K562 (cell line): ENCODE data around the gene AP1B1. TPM values are rescaled to one million over a fixed set of nuclear protein-coding genes. Genes with fewer than 3 reads are reported as not detected.

Experiments used
- ADNP ChIP-seq: fragments of 200-800 bp; sonication (Bioruptor generic); IDR thresholded peaks from 2 replicates; pipeline ENCODE4 v1.6.1; 2016; ENCODE audit warnings: missing genetic modification characterization, missing compliant biosample characterization
- ARNT ChIP-seq, 2 experiments: fragments of 450-650 bp; IDR thresholded peaks; 2 replicates each; pipeline ENCODE4 v1.6.1; 2016; ENCODE audit warnings: mild to moderate bottlenecking in 1 of 2
- CBFA2T3 ChIP-seq: fragments of 450-650 bp; IDR thresholded peaks from 2 replicates; pipeline ENCODE4 v1.6.1; 2017
- DPF2 ChIP-seq: fragments of 450-650 bp; IDR thresholded peaks from 2 replicates; pipeline ENCODE4 v1.6.1; 2016
- E2F1 ChIP-seq: sonication (generic); formaldehyde crosslinking; IDR thresholded peaks from 2 replicates; pipeline ENCODE4 v1.8.1; 2023; ENCODE audit warnings: mild to moderate bottlenecking, missing genetic modification reagents, moderate library complexity
- E2F6 ChIP-seq, 2 experiments: IDR thresholded peaks; 2 replicates each; pipeline ENCODE4 v1.6.1; 2011; ENCODE audit warnings: borderline replicate concordance in 1 of 2, control low read depth in 1 of 2, low read depth in 1 of 2, low read length in 1 of 2, mild to moderate bottlenecking in 1 of 2, mixed read lengths in 1 of 2, moderate library complexity in 1 of 2; ENCODE audit not compliant: insufficient read depth in 1 of 2, insufficient read length in 1 of 2, poor library complexity in 1 of 2, severe bottlenecking in 1 of 2; ENCODE audit errors: extremely low read depth in 1 of 2
- ETS1 ChIP-seq: conservative IDR thresholded peaks from 2 replicates; pipeline ENCODE4 v1.6.1; 2011; ENCODE audit warnings: low read depth, mild to moderate bottlenecking, low read length; ENCODE audit not compliant: control insufficient read depth
- FOXA3 ChIP-seq, 2 experiments: fragments of 450-650 bp in 1 of 2; sonication (generic) in 1 of 2; formaldehyde crosslinking; IDR thresholded peaks in 1 of 2; conservative IDR thresholded peaks in 1 of 2; 2 replicates each; pipeline versions ENCODE4 v1.4.0 to v1.8.0; 2020 to 2022; ENCODE audit warnings: mild to moderate bottlenecking in 2 of 2, missing genetic modification reagents in 1 of 2
- JUNB ChIP-seq: fragments of 450-650 bp; formaldehyde crosslinking; conservative IDR thresholded peaks from 2 replicates; pipeline ENCODE4 v1.4.0; 2020; ENCODE audit warnings: mild to moderate bottlenecking
- MXI1 ChIP-seq: IDR thresholded peaks from 2 replicates; pipeline ENCODE4 v1.6.1; 2011; ENCODE audit warnings: low read depth, mild to moderate bottlenecking, improper control_type of control experiment, low read length
- NCOA4 ChIP-seq: fragments of 450-650 bp; IDR thresholded peaks from 2 replicates; pipeline ENCODE4 v1.6.1; 2018; ENCODE audit warnings: mild to moderate bottlenecking; ENCODE audit not compliant: partially characterized antibody
- NFIC ChIP-seq: fragments of 450-650 bp; IDR thresholded peaks from 2 replicates; pipeline ENCODE4 v1.6.1; 2017; ENCODE audit warnings: mild to moderate bottlenecking, inconsistent platforms
- OTX1 ChIP-seq: fragments of 450-650 bp; formaldehyde crosslinking; IDR thresholded peaks from 2 replicates; pipeline ENCODE4 v1.4.0; 2022; ENCODE audit warnings: mild to moderate bottlenecking
- POU5F1 ChIP-seq: fragments of 150-350 bp; IDR thresholded peaks from 2 replicates; pipeline ENCODE4 v1.6.1; 2014; ENCODE audit warnings: borderline replicate concordance, low read length, low read depth, mild to moderate bottlenecking; ENCODE audit not compliant: partially characterized antibody
- PREB ChIP-seq: sonication (generic); formaldehyde crosslinking; IDR thresholded peaks from 2 replicates; pipeline ENCODE4 v1.8.1; 2023; ENCODE audit warnings: mild to moderate bottlenecking, missing genetic modification reagents
- RBBP5 ChIP-seq: fragments of 200-600 bp; sonication (generic); IDR thresholded peaks from 2 replicates; pipeline ENCODE4 v1.6.1; 2012; ENCODE audit warnings: borderline replicate concordance, mild to moderate bottlenecking, low read length, control low read depth, inconsistent platforms; ENCODE audit not compliant: insufficient read depth, poor library complexity, severe bottlenecking
- RBM17 ChIP-seq: fragments of 200-400 bp; formaldehyde crosslinking; IDR thresholded peaks from 2 replicates; pipeline ENCODE4 v1.6.1; 2017; ENCODE audit warnings: low read depth, mild to moderate bottlenecking, low read length, borderline replicate concordance
- RBM25 ChIP-seq: fragments of 200-400 bp; formaldehyde crosslinking; IDR thresholded peaks from 2 replicates; pipeline ENCODE4 v1.6.1; 2018; ENCODE audit warnings: low read length, low read depth, moderate library complexity; ENCODE audit not compliant: severe bottlenecking
- RBM39 ChIP-seq: fragments of 200-400 bp; formaldehyde crosslinking; optimal IDR thresholded peaks from 2 replicates; pipeline ENCODE3; 2018; ENCODE audit warnings: low read depth, low read length
- RFX1 ChIP-seq: fragments of 450-650 bp; IDR thresholded peaks from 2 replicates; pipeline ENCODE4 v1.6.1; 2016; ENCODE audit warnings: mild to moderate bottlenecking, moderate library complexity
- THAP7 ChIP-seq: fragments of 250-450 bp; sonication (Bioruptor Pico); IDR thresholded peaks from 2 replicates; pipeline ENCODE4 v1.5.0; 2021
- WHSC1 ChIP-seq: IDR thresholded peaks from one replicate; pipeline ENCODE4 v1.6.1; 2012; ENCODE audit warnings: low read length, control low read depth, inconsistent platforms
- ZNF12 ChIP-seq: sonication (generic); formaldehyde crosslinking; IDR thresholded peaks from 2 replicates; pipeline ENCODE4 v1.4.0; 2020; ENCODE audit warnings: mild to moderate bottlenecking, missing genetic modification reagents
- ZNF282 ChIP-seq: sonication (generic); formaldehyde crosslinking; IDR thresholded peaks from 2 replicates; pipeline ENCODE4 v1.8.1; 2023; ENCODE audit warnings: missing genetic modification reagents
- polyA plus RNA-seq, 8 experiments: library from polyadenylated mRNA; depleted of rRNA in 4 of 8; stranded (reverse) in 5 of 8; unstranded in 3 of 8; fragments of >200 nt; fragmentation: Nextera tagmentation in 2 of 8; fragmentation: Illumina TruSeq in 1 of 8; extraction: Ambion mirVana in 2 of 8; extraction: Trizol in 1 of 8; gene quantifications; 2 replicates each; pipeline versions ENCODE4 v1.2.1 to v1.2.3, GENCODE V29; 2011 to 2014; ENCODE audit warnings: inconsistent platforms in 1 of 8, missing spikeins in 1 of 8
- total RNA-seq, 7 experiments: library from RNA; depleted of rRNA in 6 of 7; stranded (reverse); fragments of >200 nt in 6 of 7; fragmentation: Illumina TruSeq in 2 of 7; extraction: Trizol in 2 of 7; gene quantifications; 2 replicates each; pipeline versions ENCODE4 v1.2.1 to v1.2.3, GENCODE V29; 2011 to 2021; ENCODE audit warnings: low replicate concordance in 1 of 7

AP1B1 gene
- total and polyA plus RNA-seq, 9 of the 15 experiments (the other 6 are each of a cell fraction or from before 2014, with no cell fraction given), result 1.2 to 60.9 (median 30.1) TPM

GRCh38 chr22:29306175-29306834, 82.1 kb downstream of the AP1B1 start, which contains the start of gene GAS2L1 (continued):
- peak in 1 of 2 experiments; percentile 74 for TF ChIP-seq E2F6 (IDR thresholded peaks at IDR 0.05; ENCODE audit: borderline replicate concordance in 1 of 2, extremely low read depth in 1 of 2, insufficient read depth in 1 of 2, insufficient read length in 1 of 2, low read depth in 1 of 2, low read length in 1 of 2, poor library complexity in 1 of 2, severe bottlenecking in 1 of 2)
- no peak for TF ChIP-seq POU5F1
- no peak for TF ChIP-seq ETS1
- peak; percentile 59; the same call in 1 of the 2 replicates for TF ChIP-seq DPF2
- no peak for TF ChIP-seq RBM17
- peak in 1 of 2 experiments; percentile 29; a peak in 1 of 4 replicates for TF ChIP-seq ARNT (IDR thresholded peaks at IDR 0.05)
- TF ChIP-seq CBFA2T3, result peak; percentile 31
- TF ChIP-seq RBM25, result no peak
- TF ChIP-seq NCOA4, result no peak
- TF ChIP-seq RBM39, result no peak
- no peak for TF ChIP-seq FOXA3 (CRISPR knock-in tag; conservative IDR thresholded peaks at IDR 0.05 in 1 of 2, IDR thresholded peaks at IDR 0.05 in 1 of 2)
- TF ChIP-seq ADNP (tag), result 0 out of 2 replicates have a peak, but pooled peaks have one; percentile 28
- TF ChIP-seq ZNF12 (CRISPR knock-in tag), result no peak
- no peak for TF ChIP-seq ZNF282
- TF ChIP-seq PREB (CRISPR knock-in tag), result no peak
- peak; percentile 67 for TF ChIP-seq RBBP5
- TF ChIP-seq NFIC, result peak; percentile 48; the same call in 1 of the 2 replicates
- no peak for TF ChIP-seq MXI1
- TF ChIP-seq E2F1, result no peak
- TF ChIP-seq JUNB (CRISPR knock-in tag), result no peak
- TF ChIP-seq OTX1 (CRISPR knock-in tag), result no peak
- no peak for TF ChIP-seq RFX1
- no peak for TF ChIP-seq WHSC1
- no peak for TF ChIP-seq THAP7 (CRISPR knock-in tag)
